Neuronal stem cell (in vitro differentiated cells): ENCODE data around the gene TMEM82.

Experiments used
- DNase-seq: peaks from one replicate; pipeline ENCODE4 v3.0.0-alpha.2; 2013; ENCODE audit warnings: low spot score
- H2AFZ ChIP-seq: one replicate; pipeline ENCODE4 v1.6.1; 2013; ENCODE audit warnings: mild to moderate bottlenecking, low read length, inconsistent platforms
- H2AK5ac ChIP-seq: 2 replicates; pipeline ENCODE4 v1.6.1; 2013; ENCODE audit warnings: low read depth, mild to moderate bottlenecking, inconsistent platforms, low read length, moderate library complexity, mixed read lengths
- H2BK120ac ChIP-seq: 2 replicates; pipeline ENCODE4 v1.6.1; 2013; ENCODE audit warnings: low read depth, mild to moderate bottlenecking, inconsistent platforms, low read length, moderate library complexity, mixed read lengths
- H2BK12ac ChIP-seq: one replicate; pipeline ENCODE4 v1.6.1; 2013; ENCODE audit warnings: low read length, inconsistent platforms
- H2BK15ac ChIP-seq: 2 replicates; pipeline ENCODE4 v1.6.1; 2013; ENCODE audit warnings: mild to moderate bottlenecking, low read length, inconsistent platforms, mixed read lengths
- H2BK5ac ChIP-seq: one replicate; pipeline ENCODE4 v1.6.1; 2013; ENCODE audit warnings: inconsistent platforms, mild to moderate bottlenecking, low read length, moderate library complexity
- H3K14ac ChIP-seq: one replicate; pipeline ENCODE4 v1.6.1; 2013; ENCODE audit warnings: low read length, inconsistent platforms
- H3K18ac ChIP-seq: 2 replicates; pipeline ENCODE4 v1.6.1; 2013; ENCODE audit warnings: low read length, inconsistent platforms
- H3K23ac ChIP-seq: 2 replicates; pipeline ENCODE4 v1.6.1; 2013; ENCODE audit warnings: low read depth, mild to moderate bottlenecking, mixed read lengths, low read length, inconsistent platforms; ENCODE audit not compliant: poor library complexity
- H3K27ac ChIP-seq: replicated peaks from 3 replicates; pipeline ENCODE4 v1.5.1; 2013; ENCODE audit warnings: low read length, inconsistent platforms
- H3K27me3 ChIP-seq, 3 experiments: 2 replicates each; pipeline ENCODE4 v1.6.1; 2013; ENCODE audit warnings: low read length in 3 of 3, mild to moderate bottlenecking in 2 of 3, inconsistent platforms in 1 of 3, low read depth in 1 of 3, mixed read lengths in 1 of 3, moderate library complexity in 1 of 3; ENCODE audit not compliant: control insufficient read depth in 3 of 3, insufficient read depth in 3 of 3
- H3K36me3 ChIP-seq, 2 donors: replicated peaks in 1 of 2; 2 replicates each; pipeline ENCODE4 v1.6.1; 2013; ENCODE audit warnings: low read length in 2 of 2; ENCODE audit not compliant: control insufficient read depth in 2 of 2, insufficient read depth in 2 of 2
- H3K4ac ChIP-seq: 2 replicates; pipeline ENCODE4 v1.6.1; 2013; ENCODE audit warnings: inconsistent platforms, mild to moderate bottlenecking, low read length, moderate library complexity
- H3K4me1 ChIP-seq, 2 donors: 1 replicate in 1 of 2; 2 replicates in 1 of 2; pipeline ENCODE4 v1.6.1; 2013; ENCODE audit warnings: low read length in 2 of 2, low read depth in 1 of 2; ENCODE audit not compliant: control insufficient read depth in 2 of 2, insufficient read depth in 1 of 2
- H3K4me2 ChIP-seq: one replicate; pipeline ENCODE4 v1.6.1; 2013; ENCODE audit warnings: mild to moderate bottlenecking, low read length, inconsistent platforms; ENCODE audit not compliant: insufficient read depth, poor library complexity, severe bottlenecking
- H3K4me3 ChIP-seq, 2 donors: 2 replicates each; pipeline ENCODE4 v1.5.1; 2013; ENCODE audit warnings: low read length in 2 of 2, mild to moderate bottlenecking in 2 of 2, inconsistent platforms in 1 of 2, moderate library complexity in 1 of 2
- H3K79me1 ChIP-seq: one replicate; pipeline ENCODE4 v1.6.1; 2013; ENCODE audit warnings: low read depth, mild to moderate bottlenecking, inconsistent platforms, low read length, moderate library complexity
- H3K9ac ChIP-seq: one replicate; pipeline ENCODE4 v1.6.1; 2013; ENCODE audit warnings: mild to moderate bottlenecking, low read depth, low read length, inconsistent platforms; ENCODE audit not compliant: poor library complexity
- H3K9me3 ChIP-seq, 2 donors: replicated peaks in 1 of 2; 2 replicates each; pipeline versions ENCODE3 to v1.6.1; 2013; ENCODE audit warnings: low read length in 2 of 2, mild to moderate bottlenecking in 2 of 2, inconsistent platforms in 1 of 2, low read depth in 1 of 2, mixed read lengths in 1 of 2, moderate library complexity in 1 of 2; ENCODE audit not compliant: control insufficient read depth in 2 of 2, insufficient read depth in 1 of 2
- H4K8ac ChIP-seq: one replicate; pipeline ENCODE4 v1.6.1; 2013; ENCODE audit warnings: low read depth, mild to moderate bottlenecking, inconsistent platforms, low read length, moderate library complexity
- H4K91ac ChIP-seq: one replicate; pipeline ENCODE4 v1.6.1; 2013; ENCODE audit warnings: low read length, low read depth, mild to moderate bottlenecking, inconsistent platforms; ENCODE audit not compliant: poor library complexity
- WGBS, 2 donors: extraction: QIAGEN DNeasy Blood & Tissue Kit; methylation state at CpG; one replicate each; pipeline ENCODE4 v1.1.7; 2013; ENCODE audit warnings: missing lambda C conversion rate in 2 of 2, mixed read lengths in 1 of 2; ENCODE audit not compliant: insufficient read length in 2 of 2, insufficient replicate concordance in 1 of 2; ENCODE audit errors: extremely low coverage in 2 of 2; 5-methylcytosine and 5-hydroxymethylcytosine counted together

TMEM82 gene

GRCh38 chr1:15734296-15734695 lies 8.0 kb upstream of the TMEM82 start:
- Histone ChIP-seq H3K27ac (no peak overlapping the region), H3K14ac (no peak overlapping the region), H4K8ac (no peak overlapping the region)

GRCh38 chr1:15734901-15735300 lies 7.4 kb upstream of the TMEM82 start:
- DNase-seq, result no peak

More at GRCh38 chr1:15734296-15734695, 8.0 kb upstream of the TMEM82 start:
- Histone ChIP-seq H3K9me3 (no peaks in the 10 kb centered on the region), H3K9ac (no peak overlapping the region), H3K4me2 (no peak overlapping the region), H2BK5ac (no peak overlapping the region), H3K79me1 (peaks cover 7% of the 10 kb centered on the region), H3K4ac (no peak overlapping the region), H3K27me3 (no peaks in the 10 kb centered on the region), H2BK12ac (no peak overlapping the region), H3K36me3 (peaks cover 39 to 60% of the 10 kb centered on the region in 2 donors), H3K4me3 (no peak overlapping the region), H3K23ac (no peak overlapping the region), H4K91ac (no peak overlapping the region), H2BK15ac (no peak overlapping the region), H3K18ac (no peak overlapping the region), H2AK5ac (no peak overlapping the region), H3K4me1 (peaks cover 2 to 5% of the 10 kb centered on the region in 2 donors), H2BK120ac (no peak overlapping the region), H2AFZ (no peak overlapping the region)
- no CpG with 5 or more reads among the region's 13 CpGs for WGBS, 2 donors
- DNase-seq, result no peak

GRCh38 chr1:15735304-15736037 lies 6.8 kb upstream of the TMEM82 start:
- DNase-seq, result no peak
- no peak overlapping the region for H3K14ac ChIP-seq

More at GRCh38 chr1:15734901-15735300, 7.4 kb upstream of the TMEM82 start:
- H2BK120ac ChIP-seq, result no peak overlapping the region
- no peak overlapping the region for H4K91ac ChIP-seq
- H2AFZ ChIP-seq, result no peak overlapping the region
- peak overlapping the region; percentile 41 for H2BK12ac ChIP-seq
- H3K27ac ChIP-seq, result no peak overlapping the region
- H2BK15ac ChIP-seq, result no peak overlapping the region
- peaks cover 7% of the 10 kb centered on the region for H3K79me1 ChIP-seq
- H2AK5ac ChIP-seq, result no peak overlapping the region
- H3K4me3 ChIP-seq, result no peak overlapping the region
- no peaks in the 10 kb centered on the region for H3K9me3 ChIP-seq
- H3K4me1 ChIP-seq, result peaks cover 2 to 5% of the 10 kb centered on the region in 2 donors
- no peaks in the 10 kb centered on the region for H3K27me3 ChIP-seq
- H3K9ac ChIP-seq, result no peak overlapping the region
- no peak overlapping the region for H2BK5ac ChIP-seq
- no CpG with 5 or more reads among the region's 17 CpGs for WGBS, 2 donors
- H3K36me3 ChIP-seq, result peaks cover 34 to 55% of the 10 kb centered on the region in 2 donors
- no peak overlapping the region for H3K23ac ChIP-seq
- peak overlapping the region; percentile 17 for H4K8ac ChIP-seq
- no peak overlapping the region for H3K4ac ChIP-seq
- H3K18ac ChIP-seq, result no peak overlapping the region
- no peak overlapping the region for H3K14ac ChIP-seq
- H3K4me2 ChIP-seq, result no peak overlapping the region

GRCh38 chr1:15736038-15736891 lies 6.0 kb upstream of the TMEM82 start, which contains the start of gene SLC25A34:
TSS of gene SLC25A34 (plus strand) at chr1:15736258. CDS start at chr1:15736486, 228 bp downstream.
- Histone ChIP-seq H3K4me2 (no peak within 1 kb of the TSS), H3K14ac (peak within 1 kb of the TSS; percentile 97), H2BK5ac (peak within 1 kb of the TSS; percentile 87), H3K9me3 (no peaks in the 10 kb centered on the region), H3K18ac (peak within 1 kb of the TSS; percentile 76), H2BK15ac (no peak within 1 kb of the TSS), H3K9ac (peak within 1 kb of the TSS; percentile 63), H3K27me3 (no peaks in the 10 kb centered on the region), H3K23ac (peak within 1 kb of the TSS; percentile 95), H2BK120ac (no peak within 1 kb of the TSS), H3K4me1 (peaks cover 2 to 7% of the 10 kb centered on the region in 2 donors), H3K27ac (no peak within 1 kb of the TSS), H3K4me3 (peak within 1 kb of the TSS in 1 of 2 donors; percentile 0), H3K36me3 (peaks cover 26 to 42% of the 10 kb centered on the region in 2 donors), H4K8ac (no peak within 1 kb of the TSS), H3K79me1 (peaks cover 7% of the 10 kb centered on the region), H2BK12ac (no peak within 1 kb of the TSS), H2AFZ (no peak within 1 kb of the TSS), H3K4ac (no peak within 1 kb of the TSS), H2AK5ac (peak within 1 kb of the TSS; percentile 68), H4K91ac (no peak within 1 kb of the TSS)
- no CpG with 5 or more reads among the region's 35 CpGs for WGBS, 2 donors
- DNase-seq, result no peak

More at GRCh38 chr1:15735304-15736037, 6.8 kb upstream of the TMEM82 start:
- peaks cover 2 to 5% of the 10 kb centered on the region in 2 donors for H3K4me1 ChIP-seq
- no peak overlapping the region for H2BK15ac ChIP-seq
- H3K18ac ChIP-seq, result peak overlapping the region; percentile 76
- H2BK5ac ChIP-seq, result no peak overlapping the region
- no peak overlapping the region for H4K91ac ChIP-seq
- H3K9ac ChIP-seq, result peak overlapping the region; percentile 63
- no peak overlapping the region for H2AFZ ChIP-seq
- no peaks in the 10 kb centered on the region for H3K9me3 ChIP-seq
- no peaks in the 10 kb centered on the region for H3K27me3 ChIP-seq
- no peak overlapping the region for H3K4ac ChIP-seq
- H2AK5ac ChIP-seq, result no peak overlapping the region
- H3K4me2 ChIP-seq, result no peak overlapping the region
- peak overlapping the region; percentile 95 for H3K23ac ChIP-seq
- no peak overlapping the region for H4K8ac ChIP-seq
- no peak overlapping the region for H3K4me3 ChIP-seq
- H3K36me3 ChIP-seq, result peaks cover 33 to 50% of the 10 kb centered on the region in 2 donors
- peaks cover 7% of the 10 kb centered on the region for H3K79me1 ChIP-seq
- no peak overlapping the region for H2BK12ac ChIP-seq
- whole genome bisulfite sequencing, 2 donors, result no CpG with 5 or more reads among the region's 12 CpGs
- H2BK120ac ChIP-seq, result no peak overlapping the region
- no peak overlapping the region for H3K27ac ChIP-seq
